ENCODE results near the gene AURKA. TPM values are rescaled to one million over a fixed set of nuclear protein-coding genes. Genes with fewer than 3 reads are reported as not detected.
"Not testable (repeated sequence)": the region's sequence is repeated elsewhere in the genome, so short reads cannot be mapped to it uniquely, and the experiment has no call there.

The AURKA gene
- total RNA-seq, 1 donor from 2014 or later, result 11.7 TPM

- no peaks in the 10 kb centered on the region for H3K9me3 Mint-ChIP-seq (ENCODE audit: unreplicated experiment)
- no peak overlapping the region for H3K27ac Mint-ChIP-seq (ENCODE audit: unreplicated experiment)
- no peak for TF ChIP-seq CTCF (IDR thresholded peaks at IDR 0.05)
- H3K4me3 Mint-ChIP-seq (ENCODE audit: unreplicated experiment), result no peak overlapping the region
- no peaks in the 10 kb centered on the region for H3K4me1 Mint-ChIP-seq (ENCODE audit: unreplicated experiment)
- no peak for DNase-seq (ENCODE audit: extremely low spot score, unreplicated experiment)
- H3K27me3 Mint-ChIP-seq (ENCODE audit: unreplicated experiment), result no peaks in the 10 kb centered on the region
- H3K36me3 Mint-ChIP-seq (ENCODE audit: unreplicated experiment), result peaks cover 16% of the 10 kb centered on the region
These were observed 20.4 kb upstream of the AURKA start for GRCh38 chr20:56412473-56412790.

- Mint-ChIP-seq H3K27me3 (ENCODE audit: unreplicated experiment) (no peaks in the 10 kb centered on the region), H3K27ac (ENCODE audit: unreplicated experiment) (no peak within 1 kb of the TSS), H3K9me3 (ENCODE audit: unreplicated experiment) (no peaks in the 10 kb centered on the region), H3K36me3 (ENCODE audit: unreplicated experiment) (peaks cover 17% of the 10 kb centered on the region), H3K4me3 (ENCODE audit: unreplicated experiment) (no peak within 1 kb of the TSS), H3K4me1 (ENCODE audit: unreplicated experiment) (no peaks in the 10 kb centered on the region)
- no peak for DNase-seq (ENCODE audit: extremely low spot score, unreplicated experiment)
- TF ChIP-seq CTCF (IDR thresholded peaks at IDR 0.05), result no peak
These were observed 19.9 kb upstream of the AURKA start, which contains the start of gene CASS4 for GRCh38 chr20:56411759-56412472. CASS4 (plus strand) TSS chr20:56412260; CDS start chr20:56412459, 199 bp downstream.

GRCh38 chr20:56411287-56411686, 19.3 kb upstream of the AURKA start:
- DNase-seq (ENCODE audit: extremely low spot score, unreplicated experiment); H3K9me3 Mint-ChIP-seq (ENCODE audit: unreplicated experiment); H3K4me1 Mint-ChIP-seq (ENCODE audit: unreplicated experiment); H3K27ac Mint-ChIP-seq (ENCODE audit: unreplicated experiment); H3K4me3 Mint-ChIP-seq (ENCODE audit: unreplicated experiment); H3K27me3 Mint-ChIP-seq (ENCODE audit: unreplicated experiment): not testable (repeated sequence)
- H3K36me3 Mint-ChIP-seq (ENCODE audit: unreplicated experiment), result peaks cover 16% of the 10 kb centered on the region

GRCh38 chr20:56409956-56410355, 17.9 kb upstream of the AURKA start:
- Mint-ChIP-seq H3K27me3 (ENCODE audit: unreplicated experiment) (no peaks in the 10 kb centered on the region), H3K36me3 (ENCODE audit: unreplicated experiment) (peaks cover 25% of the 10 kb centered on the region), H3K4me1 (ENCODE audit: unreplicated experiment) (no peaks in the 10 kb centered on the region), H3K4me3 (ENCODE audit: unreplicated experiment) (no peak overlapping the region), H3K9me3 (ENCODE audit: unreplicated experiment) (no peaks in the 10 kb centered on the region), H3K27ac (ENCODE audit: unreplicated experiment) (no peak overlapping the region)
- TF ChIP-seq CTCF (IDR thresholded peaks at IDR 0.05), result no peak
- DNase-seq (ENCODE audit: extremely low spot score, unreplicated experiment), result no peak

GRCh38 chr20:56409521-56409920, 17.5 kb upstream of the AURKA start:
- peaks cover 27% of the 10 kb centered on the region for H3K36me3 Mint-ChIP-seq (ENCODE audit: unreplicated experiment)
- H3K4me3 Mint-ChIP-seq (ENCODE audit: unreplicated experiment), result no peak overlapping the region
- no peaks in the 10 kb centered on the region for H3K9me3 Mint-ChIP-seq (ENCODE audit: unreplicated experiment)
- no peak overlapping the region for H3K27ac Mint-ChIP-seq (ENCODE audit: unreplicated experiment)
- no peaks in the 10 kb centered on the region for H3K27me3 Mint-ChIP-seq (ENCODE audit: unreplicated experiment)
- no peak for DNase-seq (ENCODE audit: extremely low spot score, unreplicated experiment)
- no peak for TF ChIP-seq CTCF (IDR thresholded peaks at IDR 0.05)
- H3K4me1 Mint-ChIP-seq (ENCODE audit: unreplicated experiment), result no peaks in the 10 kb centered on the region
